HUES64 (cell line): ENCODE results near the gene CHN1.

Source experiments
- H3K27ac ChIP-seq: 2 replicates; pipeline ENCODE4 v1.7.0; 2013; ENCODE audit warnings: low read depth, low read length, inconsistent platforms
- H3K27me3 ChIP-seq: 2 replicates; pipeline ENCODE4 v1.6.1; 2013; ENCODE audit warnings: mild to moderate bottlenecking, low read length; ENCODE audit not compliant: insufficient read depth
- H3K36me3 ChIP-seq: 2 replicates; pipeline ENCODE4 v1.6.1; 2013; ENCODE audit warnings: mild to moderate bottlenecking, low read length; ENCODE audit not compliant: insufficient read depth
- H3K4me1 ChIP-seq: 2 replicates; pipeline ENCODE4 v1.6.1; 2013; ENCODE audit warnings: mild to moderate bottlenecking, low read length, moderate library complexity; ENCODE audit not compliant: insufficient read depth
- H3K4me3 ChIP-seq: 2 replicates; pipeline ENCODE4 v1.5.1; 2013; ENCODE audit warnings: mild to moderate bottlenecking, low read length, moderate library complexity
- H3K9ac ChIP-seq: 2 replicates; pipeline ENCODE4 v1.6.1; 2013; ENCODE audit warnings: mild to moderate bottlenecking, low read depth, low read length
- H3K9me3 ChIP-seq: 2 replicates; pipeline ENCODE4 v1.6.1; 2013; ENCODE audit warnings: low read depth, low read length; ENCODE audit not compliant: insufficient read depth
- WGBS: fragments of 150-250, 120-280 bp; methylation state at CpG from one replicate; pipeline ENCODE4 v1.1.7; 2013; ENCODE audit warnings: missing lambda C conversion rate; 5-methylcytosine and 5-hydroxymethylcytosine counted together

Gene CHN1

DNA sequence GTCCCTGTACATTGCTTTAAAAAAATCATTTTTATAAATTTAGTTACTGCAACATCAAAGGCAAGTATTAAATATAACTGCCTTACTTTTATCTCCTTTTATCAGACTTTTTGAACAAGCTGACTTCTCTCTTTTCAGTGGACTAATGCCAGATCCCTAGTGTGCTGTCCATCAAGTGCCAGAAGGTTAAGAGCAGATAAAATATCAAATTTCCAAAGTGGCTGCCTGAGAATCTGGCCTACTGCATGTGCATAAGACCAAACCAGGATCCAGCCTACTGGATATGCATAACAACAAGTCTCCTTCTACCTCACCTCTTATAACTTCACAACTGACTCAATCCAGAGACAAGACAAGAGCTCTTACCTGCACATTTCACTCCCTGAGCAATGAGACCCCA is 181.1 kb downstream of the CHN1 start:
- peaks cover 42% of the 10 kb centered on the region for H3K4me1 ChIP-seq
- H3K27ac ChIP-seq, result no peak overlapping the region
- H3K36me3 ChIP-seq, result peaks cover 37% of the 10 kb centered on the region
- no peaks in the 10 kb centered on the region for H3K27me3 ChIP-seq
- no peak overlapping the region for H3K9ac ChIP-seq
- no peaks in the 10 kb centered on the region for H3K9me3 ChIP-seq
- H3K4me3 ChIP-seq, result no peak overlapping the region

- H3K9me3 ChIP-seq, result no peaks in the 10 kb centered on the region
- peaks cover 37% of the 10 kb centered on the region for H3K36me3 ChIP-seq
- H3K27me3 ChIP-seq, result no peaks in the 10 kb centered on the region
- no peak overlapping the region for H3K4me3 ChIP-seq
- peaks cover 18% of the 10 kb centered on the region for H3K4me1 ChIP-seq
- no peak overlapping the region for H3K27ac ChIP-seq
- no peak overlapping the region for H3K9ac ChIP-seq
- WGBS, result 96% methylated on average over 4 of the region's 4 CpGs
Observed at GRCh38 chr2:174821628-174822027, 183.6 kb downstream of the CHN1 start.

GRCh38 chr2:174820361-174820760 is 184.8 kb downstream of the CHN1 start:
- 96% methylated on average over 5 of the region's 6 CpGs for WGBS
- H3K36me3 ChIP-seq, result peaks cover 37% of the 10 kb centered on the region
- H3K9ac ChIP-seq, result no peak overlapping the region
- no peak overlapping the region for H3K27ac ChIP-seq
- no peak overlapping the region for H3K4me3 ChIP-seq
- H3K9me3 ChIP-seq, result no peaks in the 10 kb centered on the region
- no peaks in the 10 kb centered on the region for H3K27me3 ChIP-seq
- peaks cover 6% of the 10 kb centered on the region for H3K4me1 ChIP-seq

DNA sequence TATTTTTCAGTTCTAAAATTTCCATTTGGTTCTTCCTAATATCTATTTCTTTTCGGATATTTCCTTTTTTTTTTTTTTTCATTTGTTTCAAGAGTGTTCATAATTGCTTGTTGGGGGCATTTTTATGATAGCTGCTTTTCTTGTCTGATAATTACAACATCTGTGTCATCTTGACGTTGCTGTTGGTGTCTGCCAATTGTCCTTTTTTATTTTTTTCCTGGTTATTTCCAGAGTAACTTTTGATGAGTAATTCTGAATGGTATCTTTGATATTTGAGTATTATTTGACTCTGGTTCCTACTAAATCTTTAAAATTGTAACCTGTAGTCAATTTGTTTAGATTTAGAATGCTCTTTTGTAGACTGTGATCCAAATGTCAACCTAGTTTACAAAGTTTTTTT is 189.7 kb downstream of the CHN1 start:
- H3K9ac ChIP-seq, result no peak overlapping the region
- 0 out of 2 replicates have a peak, but pooled peaks cover 3% of the 10 kb centered on the region for H3K4me1 ChIP-seq
- 47% methylated on average over 1 of the region's 2 CpGs for WGBS
- no peak overlapping the region for H3K4me3 ChIP-seq
- no peak overlapping the region for H3K27ac ChIP-seq
- H3K9me3 ChIP-seq, result no peaks in the 10 kb centered on the region
- H3K27me3 ChIP-seq, result no peaks in the 10 kb centered on the region
- peaks cover 22% of the 10 kb centered on the region for H3K36me3 ChIP-seq

DNA sequence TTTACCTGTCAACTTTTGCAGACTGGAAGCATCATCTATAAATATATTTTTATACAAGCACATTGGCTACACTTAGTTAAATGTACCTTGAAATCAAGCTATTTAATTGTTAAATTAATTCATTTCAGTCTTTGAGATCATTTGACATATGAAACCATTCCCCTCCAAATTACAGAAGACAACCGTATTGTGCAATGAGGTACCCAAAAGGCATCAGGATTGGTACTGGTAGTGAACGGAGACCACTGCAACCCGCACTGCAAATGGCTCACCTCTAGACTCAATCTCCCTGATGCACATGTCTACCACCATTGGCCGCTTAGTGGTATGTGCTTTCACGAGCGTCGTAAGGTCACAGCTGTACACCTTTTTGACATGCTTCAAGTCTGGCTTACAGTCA is 193.1 kb downstream of the CHN1 start:
- Histone ChIP-seq H3K9ac (no peak overlapping the region), H3K27ac (no peak overlapping the region), H3K9me3 (no peaks in the 10 kb centered on the region), H3K27me3 (no peaks in the 10 kb centered on the region), H3K4me3 (no peak overlapping the region), H3K4me1 (0 out of 2 replicates have a peak, but pooled peaks cover 3% of the 10 kb centered on the region), H3K36me3 (peaks cover 44% of the 10 kb centered on the region)
- WGBS, result 95% methylated on average over 7 of the region's 7 CpGs

DNA sequence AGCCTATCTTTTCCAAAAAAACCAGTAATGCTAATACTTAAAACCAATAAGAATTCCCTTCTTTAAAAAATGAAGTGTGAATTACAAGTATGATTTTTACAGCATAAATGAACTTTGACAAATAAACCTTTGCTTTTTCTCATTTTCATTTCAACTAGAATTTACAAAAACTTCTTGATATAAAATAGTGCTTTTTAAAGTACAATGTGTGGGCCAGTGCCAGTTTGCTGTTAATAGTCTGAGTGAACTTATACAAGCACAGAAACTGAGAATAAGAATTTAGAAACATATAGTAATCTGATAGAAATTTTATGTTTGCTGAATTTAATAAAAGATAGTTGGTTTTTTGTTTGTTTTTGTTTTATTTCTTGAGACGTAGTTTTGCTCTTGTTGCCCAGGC is 197.2 kb downstream of the CHN1 start:
- peaks cover 74% of the 10 kb centered on the region for H3K36me3 ChIP-seq
- H3K4me3 ChIP-seq, result no peak overlapping the region
- 92% methylated on average over 1 of the region's 1 CpG for WGBS
- H3K27ac ChIP-seq, result no peak overlapping the region
- H3K27me3 ChIP-seq, result no peaks in the 10 kb centered on the region
- no peaks in the 10 kb centered on the region for H3K4me1 ChIP-seq
- no peak overlapping the region for H3K9ac ChIP-seq
- no peaks in the 10 kb centered on the region for H3K9me3 ChIP-seq

DNA sequence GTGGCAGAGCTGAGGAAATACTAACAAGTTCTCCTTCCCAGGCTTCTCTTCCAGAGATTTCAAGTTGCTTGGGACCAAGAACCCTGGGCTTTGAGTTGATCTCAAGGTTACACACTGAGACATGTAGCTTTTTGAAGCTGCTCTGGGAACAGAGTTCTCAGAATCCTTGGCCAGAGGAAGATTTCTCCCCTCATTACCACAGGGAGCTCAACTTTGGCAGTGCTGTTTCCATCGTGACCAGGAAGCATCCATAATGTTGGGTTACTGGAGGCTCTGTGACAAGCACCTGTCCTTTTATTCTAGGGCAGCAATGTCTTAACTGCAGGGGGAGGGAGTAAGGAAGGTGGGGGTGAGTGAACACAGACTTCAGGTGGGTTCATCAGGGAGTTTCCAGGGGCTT is 199.4 kb downstream of the CHN1 start:
- H3K36me3 ChIP-seq, result peaks cover 70% of the 10 kb centered on the region
- H3K27ac ChIP-seq, result no peak overlapping the region
- no peaks in the 10 kb centered on the region for H3K9me3 ChIP-seq
- no peak overlapping the region for H3K4me3 ChIP-seq
- no peaks in the 10 kb centered on the region; the same call in 1 of the 2 replicates for H3K4me1 ChIP-seq
- no peaks in the 10 kb centered on the region for H3K27me3 ChIP-seq
- no peak overlapping the region for H3K9ac ChIP-seq
- WGBS, result 93% methylated on average over 1 of the region's 1 CpG

GRCh38 chr2:174802459-174802858 is 202.7 kb downstream of the CHN1 start:
- no peak overlapping the region for H3K4me3 ChIP-seq
- H3K4me1 ChIP-seq, result no peaks in the 10 kb centered on the region; the same call in 1 of the 2 replicates
- no peaks in the 10 kb centered on the region for H3K27me3 ChIP-seq
- no peak overlapping the region for H3K27ac ChIP-seq
- no peaks in the 10 kb centered on the region for H3K9me3 ChIP-seq
- H3K9ac ChIP-seq, result no peak overlapping the region
- WGBS, result 96% methylated on average over 4 of the region's 4 CpGs
- peaks cover 69% of the 10 kb centered on the region for H3K36me3 ChIP-seq

- Histone ChIP-seq H3K9ac (no peak overlapping the region), H3K27ac (no peak overlapping the region; the same call in 1 of the 2 replicates)
- 95% methylated on average over 7 of the region's 8 CpGs for WGBS
Observed at GRCh38 chr2:174800436-174801205, 204.6 kb downstream of the CHN1 start.

DNA sequence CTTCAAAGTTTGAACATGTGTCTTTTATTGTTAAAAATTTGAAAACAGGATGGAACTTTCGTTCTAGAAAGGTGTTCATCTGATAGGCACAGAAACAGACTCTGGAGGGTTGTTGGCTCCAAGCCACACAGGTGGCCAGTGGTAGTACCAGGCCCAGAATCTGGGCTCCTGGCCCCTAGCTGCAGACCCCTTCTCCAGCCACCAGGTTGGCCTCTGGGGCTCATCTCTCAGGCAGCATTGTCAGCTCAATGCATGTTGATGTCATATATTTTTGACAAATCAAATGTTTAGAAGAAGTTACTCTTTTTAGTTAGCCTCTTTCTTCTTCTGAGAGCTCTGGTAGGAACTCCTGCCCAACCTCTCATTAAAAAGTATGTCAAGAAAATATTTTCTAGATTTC is 206.4 kb downstream of the CHN1 start:
- Histone ChIP-seq H3K4me3 (no peak overlapping the region), H3K9me3 (no peaks in the 10 kb centered on the region), H3K9ac (no peak overlapping the region), H3K4me1 (peaks cover 23% of the 10 kb centered on the region), H3K27me3 (no peaks in the 10 kb centered on the region), H3K36me3 (peaks cover 37% of the 10 kb centered on the region), H3K27ac (no peak overlapping the region)
- WGBS, result 88% methylated on average over 1 of the region's 1 CpG

More at GRCh38 chr2:174800436-174801205, 204.6 kb downstream of the CHN1 start:
- H3K27me3 ChIP-seq, result no peaks in the 10 kb centered on the region
- H3K4me3 ChIP-seq, result no peak overlapping the region
- no peaks in the 10 kb centered on the region for H3K9me3 ChIP-seq
- H3K36me3 ChIP-seq, result peaks cover 55% of the 10 kb centered on the region
- peaks cover 13% of the 10 kb centered on the region for H3K4me1 ChIP-seq

DNA sequence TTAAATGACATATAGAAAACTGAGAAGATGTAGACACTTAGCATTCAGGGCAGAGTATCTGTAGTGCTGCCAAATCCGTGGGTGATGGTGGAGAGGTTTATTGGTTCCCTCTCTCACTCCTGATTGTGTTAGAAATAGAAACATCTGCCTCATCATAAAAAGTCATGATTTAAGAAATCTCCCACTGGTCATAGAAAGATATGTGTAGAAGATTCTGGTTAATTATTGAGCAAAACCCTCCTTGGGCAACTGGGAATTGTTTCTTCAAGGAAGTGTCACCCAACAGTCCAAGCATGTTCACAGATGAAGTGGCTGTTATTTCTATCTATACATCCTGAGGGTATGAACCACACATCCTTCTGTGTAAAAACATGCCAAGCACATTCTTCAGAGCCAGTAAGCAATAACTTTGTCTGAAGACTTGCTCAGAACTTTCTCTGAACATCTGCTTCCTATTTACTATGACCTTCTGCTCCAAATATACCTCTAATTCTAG is 207.4 kb downstream of the CHN1 start:
- H3K9ac ChIP-seq, result no peak overlapping the region
- H3K27me3 ChIP-seq, result no peaks in the 10 kb centered on the region
- no peak overlapping the region for H3K27ac ChIP-seq
- H3K36me3 ChIP-seq, result peaks cover 37% of the 10 kb centered on the region
- H3K9me3 ChIP-seq, result no peaks in the 10 kb centered on the region
- H3K4me3 ChIP-seq, result no peak overlapping the region
- 100% methylated on average over 1 of the region's 1 CpG for WGBS
- H3K4me1 ChIP-seq, result peaks cover 25% of the 10 kb centered on the region
